Measurements from ENCODE around the gene CNTNAP1. TPM values are rescaled to one million over a fixed set of nuclear protein-coding genes. Genes with fewer than 3 reads are reported as not detected.

CNTNAP1 gene
- total RNA-seq, 1 experiment from 2014 or later: 19.2 TPM

DNA sequence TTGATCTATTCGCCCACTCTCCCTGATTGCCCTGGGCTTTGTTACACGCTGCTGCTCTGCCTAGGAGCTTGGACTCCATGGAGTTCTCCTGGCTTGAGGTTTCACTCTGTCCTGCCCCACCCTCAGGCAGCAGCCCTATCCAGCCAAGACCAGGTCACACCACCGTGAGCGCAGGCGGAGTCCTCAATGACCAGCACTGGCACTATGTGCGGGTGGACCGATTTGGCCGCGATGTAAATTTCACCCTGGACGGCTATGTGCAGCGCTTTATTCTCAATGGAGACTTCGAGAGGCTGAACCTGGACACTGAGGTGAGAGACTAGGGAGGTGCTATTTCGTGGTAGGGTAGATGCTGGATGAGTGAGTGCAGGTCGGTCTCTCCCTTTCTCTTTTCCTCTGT, 3.5 kb downstream of the CNTNAP1 start:
- DNase-seq (ENCODE audit: low spot score): no peak

DNA sequence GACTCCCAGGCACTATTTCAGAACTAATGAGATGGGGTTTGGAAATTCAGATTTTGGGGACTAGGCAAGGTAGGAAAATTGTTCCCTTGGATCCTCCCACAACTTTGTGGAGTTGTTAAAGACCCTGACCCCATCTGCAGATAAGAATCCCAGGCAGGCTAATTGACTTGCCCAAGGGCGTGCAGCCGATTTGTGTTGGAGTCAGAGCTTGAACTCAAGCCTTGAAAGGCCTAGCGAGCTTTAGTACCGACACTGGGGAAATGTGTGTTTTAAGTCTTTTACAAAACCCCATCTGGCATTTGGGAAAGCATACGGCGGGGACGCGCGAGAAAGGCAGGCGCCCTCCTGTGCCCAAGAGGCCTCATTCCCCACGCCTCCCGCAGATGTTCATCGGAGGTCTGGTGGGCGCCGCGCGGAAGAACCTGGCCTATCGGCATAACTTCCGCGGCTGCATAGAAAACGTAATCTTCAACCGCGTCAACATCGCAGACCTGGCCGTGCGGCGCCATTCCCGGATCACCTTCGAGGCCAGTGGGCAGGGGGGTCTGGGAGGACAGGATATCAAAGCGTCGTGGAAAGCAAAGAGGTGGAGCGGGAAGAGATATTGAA, 4.3 kb downstream of the CNTNAP1 start:
- no peak for DNase-seq (ENCODE audit: low spot score)

DNA sequence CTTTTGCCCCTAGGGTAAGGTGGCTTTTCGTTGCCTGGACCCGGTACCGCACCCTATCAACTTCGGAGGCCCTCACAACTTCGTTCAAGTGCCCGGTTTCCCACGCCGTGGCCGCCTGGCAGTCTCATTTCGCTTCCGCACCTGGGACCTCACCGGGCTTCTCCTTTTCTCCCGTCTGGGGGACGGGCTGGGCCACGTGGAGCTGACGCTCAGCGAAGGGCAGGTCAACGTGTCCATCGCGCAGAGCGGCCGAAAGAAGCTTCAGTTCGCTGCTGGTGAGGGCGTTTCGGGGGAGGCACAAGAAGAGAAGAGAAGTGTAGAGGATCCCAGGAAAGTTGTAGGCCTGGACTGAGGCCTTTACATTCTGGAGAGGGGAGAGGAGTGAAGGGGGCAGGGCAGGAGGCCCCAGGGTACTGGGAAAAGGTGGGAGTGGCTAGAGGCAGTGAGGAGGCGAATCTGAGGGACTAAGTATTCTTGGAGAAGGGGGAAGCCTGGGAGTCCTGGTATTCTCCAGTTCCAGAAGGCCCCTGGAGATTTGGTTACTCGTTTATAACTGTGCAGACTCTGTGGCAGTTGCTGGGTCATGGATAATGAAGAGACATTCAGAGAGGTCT, 5.5 kb downstream of the CNTNAP1 start:
- no peak for DNase-seq (ENCODE audit: low spot score)

DNA sequence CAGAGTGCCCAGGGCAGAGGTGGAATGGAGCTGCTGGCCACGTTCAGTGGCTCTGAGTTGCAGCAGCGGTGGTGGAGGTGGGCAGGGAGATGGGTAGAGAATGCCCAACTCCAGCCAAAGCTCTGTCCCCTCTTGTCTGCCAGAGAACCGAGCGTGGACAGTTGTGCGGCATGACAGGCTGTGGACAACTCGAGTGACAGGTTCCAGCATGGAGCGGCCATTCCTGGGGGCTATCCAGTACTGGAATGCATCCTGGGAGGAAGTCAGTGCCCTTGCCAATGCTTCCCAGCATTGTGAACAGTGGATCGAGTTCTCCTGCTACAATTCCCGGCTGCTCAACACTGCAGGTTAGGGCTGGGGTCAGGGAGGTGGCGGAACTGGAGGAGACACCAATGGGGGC, 8.3 kb downstream of the CNTNAP1 start:
- no peak for DNase-seq (ENCODE audit: low spot score)

DNA sequence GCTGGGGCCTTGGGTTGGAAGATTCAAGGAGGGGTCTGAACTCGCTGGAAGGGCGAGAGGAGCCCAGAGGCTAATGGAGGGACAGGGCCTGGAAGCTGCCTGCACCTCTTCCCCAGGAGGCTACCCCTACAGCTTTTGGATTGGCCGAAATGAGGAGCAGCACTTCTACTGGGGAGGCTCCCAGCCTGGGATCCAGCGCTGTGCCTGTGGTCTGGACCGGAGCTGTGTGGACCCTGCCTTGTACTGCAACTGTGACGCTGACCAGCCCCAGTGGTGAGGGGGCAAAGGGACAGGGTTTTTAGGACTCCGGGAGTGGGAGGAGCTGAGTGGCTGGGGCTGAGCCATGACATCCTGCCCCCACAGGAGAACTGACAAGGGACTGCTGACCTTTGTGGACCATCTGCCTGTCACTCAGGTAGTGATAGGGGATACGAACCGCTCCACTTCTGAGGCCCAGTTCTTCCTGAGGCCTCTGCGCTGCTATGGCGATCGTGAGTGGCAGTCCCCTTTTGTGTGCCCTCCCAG, 8.8 kb downstream of the CNTNAP1 start:
- DNase-seq (ENCODE audit: low spot score): no peak

DNA sequence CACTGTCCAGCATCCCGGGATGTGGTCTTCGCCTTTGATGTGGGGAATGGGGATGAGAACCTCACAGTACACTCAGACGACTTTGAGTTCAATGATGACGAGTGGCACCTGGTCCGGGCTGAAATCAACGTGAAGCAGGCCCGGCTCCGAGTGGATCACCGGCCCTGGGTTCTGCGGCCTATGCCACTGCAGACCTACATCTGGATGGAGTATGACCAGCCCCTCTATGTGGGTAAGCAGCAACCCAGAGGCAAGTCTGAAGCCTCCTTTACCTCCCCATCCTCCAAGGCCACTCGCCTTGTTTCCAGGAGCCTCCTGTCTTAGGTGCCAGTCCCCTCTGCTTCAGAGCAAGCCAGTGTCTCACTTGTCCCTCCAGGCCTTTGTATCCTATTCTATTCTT, 10.2 kb downstream of the CNTNAP1 start:
- no peak for DNase-seq (ENCODE audit: low spot score)

DNA sequence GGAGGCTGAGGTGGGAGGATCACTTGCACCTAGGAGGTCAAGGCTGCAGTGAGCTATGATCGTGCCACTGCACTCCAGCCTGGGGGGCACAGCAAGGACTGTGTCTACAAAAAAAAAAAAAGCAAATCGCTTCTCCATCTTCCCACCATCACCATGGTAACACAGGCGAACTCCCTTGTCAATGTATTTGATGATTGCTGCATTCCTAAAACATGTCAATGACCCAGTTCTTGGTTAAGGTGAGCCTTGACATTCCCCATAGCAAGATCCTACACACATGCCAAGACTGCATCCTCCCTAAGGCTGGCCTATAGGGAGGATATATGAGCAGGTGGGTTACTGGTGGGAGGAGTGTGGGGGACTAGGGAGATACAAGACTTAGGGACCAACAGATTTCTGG, 12.2 kb downstream of the CNTNAP1 start:
- DNase-seq (ENCODE audit: low spot score): no peak

DNA sequence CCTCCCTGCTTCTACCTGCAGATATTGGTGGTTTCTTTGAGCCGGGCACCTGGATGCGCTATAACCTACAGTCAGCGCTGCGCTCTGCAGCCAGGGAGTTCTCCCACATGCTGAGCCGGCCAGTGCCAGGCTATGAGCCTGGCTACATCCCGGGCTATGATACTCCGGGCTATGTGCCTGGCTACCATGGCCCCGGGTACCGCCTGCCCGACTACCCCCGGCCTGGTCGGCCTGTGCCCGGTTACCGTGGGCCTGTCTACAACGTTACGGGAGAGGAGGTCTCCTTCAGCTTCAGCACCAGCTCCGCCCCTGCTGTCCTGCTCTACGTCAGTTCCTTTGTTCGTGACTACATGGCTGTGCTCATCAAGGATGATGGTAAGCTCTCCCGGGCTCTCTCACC, 13.2 kb downstream of the CNTNAP1 start:
- no peak for DNase-seq (ENCODE audit: low spot score)

DNA sequence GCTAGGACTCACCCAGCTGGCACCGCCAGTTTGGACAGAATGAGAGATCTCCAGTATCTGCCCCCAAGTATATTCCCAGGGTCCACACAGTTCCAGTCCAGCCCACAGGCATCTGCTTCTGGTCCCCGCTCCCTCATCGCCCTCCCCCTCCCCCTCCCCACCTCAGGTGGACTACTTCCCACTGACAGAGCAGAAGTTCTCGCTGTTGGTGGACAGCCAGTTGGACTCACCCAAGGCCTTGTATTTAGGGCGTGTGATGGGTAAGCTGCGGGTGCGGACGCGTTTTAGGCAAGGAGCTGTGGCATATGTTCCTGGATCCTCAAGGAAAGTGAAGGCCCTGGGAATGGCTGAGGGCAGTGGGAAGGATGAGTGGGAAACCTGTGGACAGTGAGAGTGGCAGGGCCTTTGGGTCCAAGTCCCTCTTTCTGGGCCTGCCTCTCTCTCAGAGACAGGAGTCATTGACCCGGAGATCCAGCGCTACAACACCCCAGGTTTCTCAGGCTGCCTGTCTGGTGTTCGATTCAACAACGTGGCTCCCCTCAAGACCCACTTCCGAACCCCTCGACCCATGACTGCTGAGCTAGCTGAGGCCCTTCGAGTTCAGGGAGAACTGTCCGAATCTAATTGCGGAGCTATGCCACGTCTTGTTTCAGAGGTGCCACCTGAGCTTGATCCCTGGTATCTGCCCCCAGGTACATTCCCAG, 14.9 kb downstream of the CNTNAP1 start:
- no peak for DNase-seq (ENCODE audit: low spot score)

DNA sequence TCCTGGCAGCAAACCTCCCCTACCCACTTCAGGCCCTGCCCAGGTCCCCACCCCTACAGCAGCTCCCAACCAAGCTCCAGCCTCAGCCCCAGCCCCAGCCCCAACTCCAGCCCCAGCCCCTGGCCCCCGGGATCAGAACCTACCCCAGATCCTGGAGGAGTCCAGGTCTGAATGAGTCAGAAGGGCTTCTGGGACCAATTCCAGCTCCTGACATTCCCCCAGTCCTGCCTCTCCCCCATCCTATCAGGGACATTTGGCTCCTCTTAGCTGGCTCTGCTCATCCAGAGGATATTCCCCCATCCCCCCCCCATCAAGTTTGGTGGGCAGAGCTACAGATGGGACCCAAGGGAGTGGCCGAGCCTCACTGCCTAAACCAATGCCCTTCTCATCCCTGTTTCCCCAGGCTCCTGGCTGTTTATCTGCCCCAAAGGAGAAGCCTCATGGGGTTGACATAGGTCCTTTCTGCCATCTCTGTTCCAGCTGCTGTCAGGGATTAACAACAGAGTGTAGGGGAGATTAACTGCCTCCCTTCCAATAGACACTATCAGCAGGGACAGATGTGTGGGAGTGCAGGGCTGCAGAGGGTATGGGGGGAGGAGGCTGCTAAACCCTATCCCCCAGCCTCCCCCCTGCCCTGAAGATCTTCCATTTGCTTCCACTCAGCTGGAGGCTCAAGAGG, 16.5 kb downstream of the CNTNAP1 start:
- peak; percentile 85 for DNase-seq (ENCODE audit: low spot score)

DNA sequence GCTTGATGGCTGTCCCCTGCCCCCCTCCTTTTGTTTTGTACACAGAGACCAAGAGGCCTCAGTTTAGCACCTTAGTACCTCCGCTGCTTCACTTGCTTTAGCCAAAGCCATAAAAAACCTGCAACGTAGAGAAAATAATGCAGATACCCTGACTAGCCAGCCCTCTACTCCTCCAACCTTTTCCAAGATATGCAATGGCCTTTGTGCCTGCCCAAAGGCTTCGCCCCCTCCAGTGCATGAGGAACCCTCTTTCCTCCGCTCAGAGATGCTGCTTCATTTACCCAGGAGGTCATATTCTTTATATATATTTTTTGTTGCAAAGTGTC, 17.0 kb downstream of the CNTNAP1 start:
- no peak for DNase-seq (ENCODE audit: low spot score)

DNA sequence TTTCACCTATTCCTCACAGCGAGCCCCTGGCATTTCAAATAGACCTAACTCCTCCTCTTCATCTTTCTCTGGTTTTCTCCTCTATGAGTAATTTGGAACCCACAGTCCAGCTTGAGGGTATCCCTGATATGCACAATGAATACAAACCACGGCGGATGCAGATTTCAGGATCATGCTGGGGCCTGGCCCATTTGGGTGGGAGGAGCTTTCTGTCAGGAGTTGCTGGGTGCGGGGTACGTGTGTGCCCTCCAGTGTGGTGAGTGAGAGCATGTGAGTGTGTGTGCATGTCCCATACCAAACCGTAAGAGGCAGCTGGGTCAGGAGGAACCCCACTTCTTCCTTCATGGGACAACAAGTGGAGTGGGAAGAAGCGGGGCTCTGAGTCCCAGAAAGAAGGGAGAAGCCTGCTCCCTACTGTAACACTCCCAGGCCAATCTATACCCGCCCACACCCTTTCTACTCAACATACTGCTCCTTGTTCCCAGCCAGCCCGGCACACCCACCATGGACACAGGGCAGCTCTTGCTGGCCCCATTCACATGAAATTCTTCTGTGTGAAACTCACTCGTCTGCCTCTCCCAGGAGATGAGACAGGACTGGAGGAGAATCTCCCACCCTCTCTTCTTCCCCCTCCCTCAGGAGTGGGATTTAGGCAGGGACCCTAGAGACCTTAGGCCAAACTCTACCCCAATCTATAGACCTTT, 18.4 kb downstream of the CNTNAP1 start:
- no peak for DNase-seq (ENCODE audit: low spot score)

DNA sequence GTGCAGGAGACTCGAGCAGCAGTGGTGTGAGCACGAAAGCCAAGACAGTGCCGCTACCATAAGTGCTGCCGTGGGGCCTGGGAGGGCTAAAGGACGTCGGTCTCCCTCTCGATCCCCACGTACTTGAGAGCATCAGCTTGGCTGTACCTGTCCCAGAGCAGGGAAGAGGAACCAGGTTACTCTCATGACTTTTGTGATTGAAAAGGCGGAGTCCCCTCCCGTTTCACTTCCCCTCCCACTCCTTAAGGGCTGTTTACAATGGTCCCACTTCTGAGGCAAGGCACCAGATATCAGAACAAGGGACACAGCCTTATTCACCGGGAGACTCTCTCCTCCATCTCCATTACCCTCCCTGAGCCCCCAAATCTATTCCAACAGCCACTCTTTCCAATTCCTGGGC, 20.1 kb downstream of the CNTNAP1 start:
- DNase-seq (ENCODE audit: low spot score): no peak

DNA sequence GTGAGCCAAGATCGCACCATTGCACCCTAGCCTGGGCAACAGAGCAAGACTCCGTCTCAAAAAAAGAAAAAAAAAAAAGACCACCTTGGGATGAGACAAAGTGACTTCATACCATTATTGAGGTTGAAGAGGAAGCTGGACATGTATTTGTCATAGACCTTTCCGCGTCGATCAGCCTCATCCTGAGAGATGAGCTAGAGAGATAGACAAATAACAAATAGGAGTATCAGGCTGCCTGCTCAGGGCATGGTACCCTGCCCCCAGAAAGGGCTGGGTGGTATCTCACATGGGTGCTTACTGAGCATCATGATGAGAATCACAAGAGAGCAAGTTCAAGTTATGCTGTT, 22.1 kb downstream of the CNTNAP1 start:
- no peak for DNase-seq (ENCODE audit: low spot score)

DNA sequence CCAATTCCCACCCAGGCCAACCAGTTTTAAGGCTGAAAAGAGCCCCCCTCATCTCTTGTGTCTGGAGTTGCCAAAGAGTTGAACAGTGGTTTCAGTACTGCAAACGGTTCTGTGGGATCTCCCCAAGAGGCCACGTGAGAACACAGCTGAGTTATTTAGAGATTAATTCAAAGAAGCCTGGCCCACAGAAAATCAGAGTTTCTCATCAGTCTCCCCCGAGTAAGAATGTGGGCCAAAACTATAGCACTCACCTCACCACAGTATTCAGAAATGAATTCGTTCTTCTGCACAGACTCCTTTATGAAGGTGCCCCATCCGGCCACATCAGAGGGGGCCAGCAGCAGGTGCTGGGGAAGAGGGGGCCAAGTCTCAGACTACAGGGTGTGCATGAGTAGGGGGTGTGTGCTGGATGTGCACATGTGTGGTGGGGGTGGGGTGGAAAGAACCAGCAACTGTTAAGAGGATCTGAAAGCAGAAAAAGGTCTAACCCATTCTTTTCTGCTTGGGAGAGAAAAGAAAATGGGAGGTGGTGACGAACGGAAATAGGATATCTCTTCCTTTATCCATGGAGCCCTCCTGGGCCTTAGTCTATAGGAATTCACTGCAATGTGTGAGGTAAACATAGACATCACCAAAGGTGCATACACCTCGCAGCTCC, 22.6 kb downstream of the CNTNAP1 start:
- no peak for DNase-seq (ENCODE audit: low spot score)

DNA sequence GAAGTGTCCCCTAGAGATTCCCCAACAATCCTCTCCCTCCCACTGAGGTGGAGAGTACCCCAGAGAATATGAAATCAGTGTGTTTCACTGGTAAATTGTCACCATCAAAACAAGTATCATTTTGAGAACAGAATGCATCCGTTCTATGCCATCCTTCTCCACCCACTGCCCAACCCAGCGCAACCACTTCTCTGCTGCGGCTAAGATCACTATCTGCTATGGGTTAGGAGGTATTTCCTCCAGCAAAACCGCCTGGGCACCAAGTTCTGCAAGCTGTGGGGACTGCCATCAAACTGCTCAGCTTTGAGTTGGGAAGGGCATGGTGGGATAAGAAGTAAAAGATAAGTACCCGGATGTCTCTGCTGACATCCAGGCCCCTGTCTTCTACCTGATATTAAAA, 24.4 kb downstream of the CNTNAP1 start:
- no peak for DNase-seq (ENCODE audit: low spot score)

DNA sequence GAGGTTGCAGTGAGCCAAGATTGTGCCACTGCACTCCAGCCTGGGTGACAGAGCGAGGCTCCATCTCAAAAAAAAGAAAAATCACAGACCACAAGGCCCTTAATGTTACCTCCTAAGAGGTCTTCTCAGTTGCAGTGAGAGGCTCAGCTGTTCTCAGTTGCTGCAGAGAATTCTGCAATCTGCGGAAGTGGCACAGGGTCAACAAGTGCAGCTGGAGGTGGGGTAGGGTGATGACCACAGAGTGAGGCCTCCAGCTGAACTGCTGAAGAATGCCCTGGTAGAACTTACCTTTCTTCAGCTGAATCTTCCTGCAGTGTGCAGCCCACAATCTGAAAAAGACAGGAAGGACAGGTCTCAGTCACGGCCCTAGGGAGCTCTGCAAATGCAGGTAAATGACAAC, 26.3 kb downstream of the CNTNAP1 start:
- no peak for DNase-seq (ENCODE audit: low spot score)

DNA sequence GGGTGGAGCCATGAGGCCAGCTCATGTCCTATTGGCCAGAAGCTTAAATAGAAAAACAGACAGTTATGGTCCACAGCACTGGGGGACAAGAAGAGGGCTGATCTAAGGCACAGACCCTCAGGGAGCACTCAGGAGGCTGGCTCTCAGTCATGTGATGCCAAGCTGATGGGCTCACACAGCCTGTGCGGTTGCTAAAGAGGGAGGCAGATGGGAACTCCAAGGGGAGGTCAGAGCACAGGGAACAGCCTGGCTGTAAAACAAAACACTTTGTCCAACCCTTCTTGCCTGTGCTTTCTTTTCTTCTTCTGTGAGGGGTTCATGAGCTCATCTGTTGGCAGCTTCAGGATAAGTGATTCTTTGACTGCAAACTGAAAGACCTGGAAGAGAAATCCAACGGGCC, 27.2 kb downstream of the CNTNAP1 start:
- no peak for DNase-seq (ENCODE audit: low spot score)

DNA sequence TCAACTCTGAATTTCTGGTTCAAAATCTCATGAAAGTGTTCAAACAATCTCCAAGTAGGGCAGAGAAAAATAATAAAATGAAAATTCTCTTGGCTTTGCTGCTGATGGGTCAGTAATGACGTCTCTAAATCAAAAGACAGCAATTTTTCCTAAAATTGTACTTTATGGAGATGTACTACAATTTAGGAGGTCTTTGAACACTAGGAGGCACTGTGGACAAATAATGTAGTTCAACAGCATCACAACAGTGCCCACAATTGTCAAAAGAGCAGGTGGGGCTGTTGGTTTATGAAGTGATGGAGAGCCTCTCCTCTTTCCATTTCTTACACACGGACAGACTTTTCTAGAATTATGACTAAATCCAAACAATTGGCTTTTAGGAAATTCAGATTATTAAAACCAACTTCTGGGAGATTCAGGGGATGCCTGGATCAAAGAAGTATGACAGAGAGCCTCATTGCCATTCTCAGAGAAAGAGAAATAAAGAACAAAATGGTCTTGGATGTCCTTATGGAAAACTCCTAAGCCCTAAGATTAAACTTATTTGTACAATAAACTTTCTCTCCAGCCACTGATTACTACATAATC, 38.8 kb downstream of the CNTNAP1 start:
- peak; percentile 69 for DNase-seq (ENCODE audit: low spot score)

DNA sequence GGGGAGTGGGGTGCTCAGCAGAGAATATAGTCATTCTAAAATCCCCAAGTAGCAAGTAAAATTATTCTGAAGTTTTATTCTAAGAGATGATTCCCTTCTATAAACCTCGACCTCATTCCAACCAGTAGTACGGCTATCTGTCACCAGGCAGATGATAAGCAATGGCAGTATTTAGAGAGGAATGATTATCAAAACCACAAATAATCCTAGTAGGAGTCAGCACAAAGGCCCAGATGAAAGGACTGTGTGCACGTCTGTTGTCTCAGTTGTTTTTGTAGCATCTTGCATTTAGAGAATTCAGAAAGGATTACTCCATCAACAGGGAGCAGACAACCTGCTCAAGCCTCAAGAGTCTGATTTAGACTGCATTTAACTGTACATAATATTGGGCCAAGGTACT, 41.3 kb downstream of the CNTNAP1 start:
- no peak for DNase-seq (ENCODE audit: low spot score)

DNA sequence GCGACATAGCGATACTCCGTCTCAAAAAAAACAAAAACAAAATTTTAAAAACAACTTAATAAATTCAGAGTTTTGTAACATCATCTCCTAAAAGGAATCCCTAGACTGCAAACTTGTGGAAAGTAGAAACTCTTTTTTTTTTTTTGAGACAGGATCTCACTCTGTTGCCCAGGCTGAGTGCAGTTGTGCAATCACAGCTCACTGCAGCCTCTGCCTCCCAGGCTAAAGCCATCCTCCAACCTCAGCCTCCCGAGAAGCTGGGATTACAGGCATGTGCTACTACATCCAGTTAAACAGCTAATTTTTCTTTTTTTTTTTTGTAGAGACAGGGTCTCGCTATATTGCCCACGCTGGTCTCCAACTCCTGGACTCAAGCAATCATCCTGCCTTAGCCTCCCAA, 42.8 kb downstream of the CNTNAP1 start:
- DNase-seq (ENCODE audit: low spot score): no peak

All from A172 (cell line).